HCEC 1CT (cell line): Measurements from ENCODE around the gene CEACAM7.

ENCODE experiments used
- DNase-seq: peaks from one replicate; pipeline ENCODE4 v3.0.0-alpha.2; 2017

CEACAM7 gene

GRCh38 chr19:41646589-41647204, 41.4 kb downstream of the CEACAM7 start:
- DNase-seq, result peak; percentile 9

GRCh38 chr19:41641879-41642485, 46.1 kb downstream of the CEACAM7 start:
- DNase-seq, result peak; percentile 42

- DNase-seq, result no peak
Measured at GRCh38 chr19:41638641-41639081, 49.4 kb downstream of the CEACAM7 start.

DNA sequence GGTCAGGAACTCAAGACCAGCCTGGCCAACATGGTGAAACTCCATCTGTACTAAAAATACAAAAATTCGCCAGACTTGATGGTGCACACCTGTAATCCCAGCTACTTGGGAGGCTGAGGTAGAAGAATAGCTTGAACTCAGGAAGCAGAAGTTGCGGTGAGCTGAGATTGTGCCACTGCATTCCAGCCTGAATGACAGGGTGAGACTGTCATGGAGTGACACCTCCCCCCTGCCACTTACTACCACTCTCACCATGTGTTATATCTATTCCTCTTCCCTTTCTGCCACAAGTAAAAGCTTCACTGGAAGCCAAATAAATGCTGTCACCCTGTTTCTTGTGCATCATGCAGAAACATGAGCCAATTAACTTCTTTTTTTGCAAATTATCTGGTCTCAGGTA, 50.6 kb downstream of the CEACAM7 start:
- no peak for DNase-seq

GRCh38 chr19:41627966-41628675, 59.9 kb downstream of the CEACAM7 start:
- DNase-seq, result no peak

- no peak for DNase-seq
Measured at GRCh38 chr19:41626877-41627276, 61.2 kb downstream of the CEACAM7 start, which contains the start of gene CEACAM4. Gene CEACAM4, minus strand, starts transcription at chr19:41627074. Its CDS starts 111 bp downstream, at chr19:41626963.

GRCh38 chr19:41626278-41626677, 61.8 kb downstream of the CEACAM7 start:
- DNase-seq, result no peak

- no peak for DNase-seq
Measured at GRCh38 chr19:41624937-41625336, 63.1 kb downstream of the CEACAM7 start.

GRCh38 chr19:41624515-41624914, 63.6 kb downstream of the CEACAM7 start:
- DNase-seq, result no peak

- no peak for DNase-seq
Measured at GRCh38 chr19:41623360-41623759, 64.7 kb downstream of the CEACAM7 start.
